ENCODE data around the gene ATP1B3.
A peak's percentile ranks its signal among the peaks of the same experiment; 100 is the strongest.
"Not testable (repeated sequence)": the region's sequence is repeated elsewhere in the genome, so short reads cannot be mapped to it uniquely, and the experiment has no call there.

ATP1B3 gene

GRCh38 chr3:141905129-141905528 is 28.7 kb downstream of the ATP1B3 start:
- no peak for DNase-seq (ENCODE audit: low read depth in 3 of 3)

DNA sequence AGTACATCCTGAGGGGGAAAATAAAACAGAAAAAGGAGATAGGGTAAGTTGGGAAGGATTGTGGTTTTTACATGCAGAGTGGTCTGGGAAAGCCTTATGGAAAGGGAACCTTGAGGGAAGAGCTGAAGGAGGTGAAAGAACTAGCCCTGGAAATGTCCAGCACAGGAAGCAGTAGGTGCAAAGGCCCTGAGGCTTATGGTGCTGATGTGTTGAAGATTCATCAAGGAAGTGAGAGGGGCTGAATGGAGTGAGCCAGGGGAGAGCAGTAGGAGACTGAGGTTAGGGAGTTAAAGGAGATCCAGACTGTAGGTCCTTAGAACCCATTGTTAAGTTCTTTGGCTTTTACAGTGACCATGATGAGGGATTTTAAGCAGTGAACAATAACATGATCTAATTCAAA is 33.0 kb downstream of the ATP1B3 start:
- DNase-seq (ENCODE audit: low read depth in 3 of 3), result no peak

DNA sequence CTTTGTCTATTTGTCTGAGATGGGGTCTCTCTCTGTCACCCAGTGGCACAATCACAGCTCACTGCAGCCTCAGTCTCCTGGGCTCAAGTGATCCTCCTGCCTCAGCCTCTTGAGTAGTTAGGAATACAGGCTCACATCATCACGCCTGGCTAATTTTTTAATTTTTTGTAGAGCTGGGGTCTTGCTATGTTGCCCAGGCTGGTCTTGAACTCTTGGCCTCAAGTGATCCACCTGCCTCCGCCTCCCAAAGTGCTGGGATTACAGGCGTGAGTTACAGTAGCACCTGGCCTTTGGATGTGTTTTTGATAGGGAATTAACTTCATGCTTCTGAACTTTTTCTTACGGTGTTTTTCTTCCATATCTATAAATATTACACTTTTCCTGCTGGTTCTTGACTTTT is 33.5 kb downstream of the ATP1B3 start:
- not testable (repeated sequence) for DNase-seq (ENCODE audit: low read depth in 3 of 3)

GRCh38 chr3:141913150-141913811 is 36.8 kb downstream of the ATP1B3 start:
- DNase-seq (ENCODE audit: low read depth in 3 of 3), result peak in 1 of 3 experiments; percentile 29

DNA sequence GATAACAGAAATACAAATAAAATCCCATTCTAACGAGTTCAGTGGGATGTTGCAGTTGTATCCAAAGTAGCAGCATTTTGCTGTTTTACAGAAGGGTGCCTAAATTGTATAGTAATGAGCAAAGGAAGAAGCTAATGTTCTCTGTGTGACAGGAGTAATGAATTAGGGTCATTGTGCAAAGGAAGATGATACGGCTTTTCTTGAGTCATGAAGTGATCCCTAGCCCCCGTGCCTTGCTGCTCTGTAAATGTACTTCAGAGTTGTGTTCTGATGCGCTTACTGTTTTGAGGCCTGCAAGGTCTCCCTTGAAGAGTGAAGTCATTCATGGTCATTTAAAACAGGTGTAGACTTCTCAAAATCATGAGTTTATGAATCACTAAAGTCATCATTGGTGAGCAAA is 37.9 kb downstream of the ATP1B3 start:
- DNase-seq (ENCODE audit: low read depth in 3 of 3), result no peak

- no peak for DNase-seq (ENCODE audit: low read depth in 3 of 3)
These were observed 38.6 kb downstream of the ATP1B3 start for GRCh38 chr3:141915016-141915415.

- DNase-seq (ENCODE audit: low read depth in 3 of 3), result no peak
These were observed 39.3 kb downstream of the ATP1B3 start for GRCh38 chr3:141915766-141916165.

DNA sequence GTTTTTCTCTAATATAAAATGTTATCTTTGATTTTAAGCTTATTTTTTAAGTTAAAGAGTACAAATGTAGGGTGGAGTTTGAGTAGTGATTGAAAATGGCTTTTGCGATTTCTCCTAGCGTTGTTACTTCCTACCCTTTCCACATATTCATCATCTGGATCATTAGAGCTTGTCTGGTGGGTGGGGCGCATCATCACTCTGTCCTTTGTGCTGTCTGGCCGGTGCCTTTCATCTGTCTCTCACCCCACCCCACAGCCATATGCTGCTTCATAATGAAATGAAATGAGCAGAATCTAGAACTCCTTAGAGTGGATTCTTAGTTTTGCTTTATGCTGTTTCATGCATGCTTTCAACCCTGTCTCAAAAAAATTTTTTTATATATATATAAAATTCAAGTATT is 44.3 kb downstream of the ATP1B3 start:
- no peak for DNase-seq (ENCODE audit: low read depth in 3 of 3)

DNA sequence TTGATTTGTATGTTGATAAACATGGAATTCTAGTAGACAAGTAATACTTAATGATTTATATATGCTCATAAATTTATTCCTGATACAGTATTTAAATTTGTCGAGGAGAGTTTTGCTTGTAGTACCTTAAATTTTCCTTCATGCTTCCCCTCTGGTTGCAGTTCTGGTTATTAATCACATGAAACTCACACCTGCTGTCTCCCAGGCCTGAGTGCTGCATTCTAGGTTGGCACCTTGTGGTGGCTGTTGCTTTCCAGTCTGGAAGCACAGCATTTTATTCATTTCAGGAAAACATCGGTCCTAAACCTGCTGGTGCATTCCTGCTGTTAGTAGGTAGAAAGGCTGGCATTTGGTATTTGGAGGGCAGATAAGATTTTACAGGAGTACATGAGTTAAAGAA is 44.9 kb downstream of the ATP1B3 start:
- no peak for DNase-seq (ENCODE audit: low read depth in 3 of 3)

DNA sequence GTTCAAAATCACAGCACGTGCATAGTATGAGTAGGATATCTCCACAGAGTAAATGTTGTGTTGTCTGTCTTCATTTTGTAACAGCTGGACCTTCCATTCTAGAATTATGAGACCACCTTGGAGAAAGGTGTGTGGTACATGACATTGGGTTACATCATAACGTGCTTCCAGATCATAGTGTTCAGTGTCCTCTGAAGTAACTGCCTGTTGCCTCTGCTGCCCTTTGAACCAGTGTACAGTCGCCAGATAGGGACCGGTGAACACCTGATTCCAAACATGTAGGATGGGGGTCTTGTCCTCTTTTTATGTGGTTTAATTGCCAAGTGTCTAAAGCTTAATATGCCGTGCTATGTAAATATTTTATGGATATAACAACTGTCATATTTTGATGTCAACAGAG is 49.2 kb downstream of the ATP1B3 start:
- not testable (repeated sequence) for DNase-seq (ENCODE audit: low read depth in 3 of 3)

- no peak for DNase-seq (ENCODE audit: low read depth in 3 of 3)
These were observed 50.5 kb downstream of the ATP1B3 start for GRCh38 chr3:141926929-141927328.

GRCh38 chr3:141928631-141929270 is 52.3 kb downstream of the ATP1B3 start:
- no peak for DNase-seq (ENCODE audit: low read depth in 3 of 3)

DNA sequence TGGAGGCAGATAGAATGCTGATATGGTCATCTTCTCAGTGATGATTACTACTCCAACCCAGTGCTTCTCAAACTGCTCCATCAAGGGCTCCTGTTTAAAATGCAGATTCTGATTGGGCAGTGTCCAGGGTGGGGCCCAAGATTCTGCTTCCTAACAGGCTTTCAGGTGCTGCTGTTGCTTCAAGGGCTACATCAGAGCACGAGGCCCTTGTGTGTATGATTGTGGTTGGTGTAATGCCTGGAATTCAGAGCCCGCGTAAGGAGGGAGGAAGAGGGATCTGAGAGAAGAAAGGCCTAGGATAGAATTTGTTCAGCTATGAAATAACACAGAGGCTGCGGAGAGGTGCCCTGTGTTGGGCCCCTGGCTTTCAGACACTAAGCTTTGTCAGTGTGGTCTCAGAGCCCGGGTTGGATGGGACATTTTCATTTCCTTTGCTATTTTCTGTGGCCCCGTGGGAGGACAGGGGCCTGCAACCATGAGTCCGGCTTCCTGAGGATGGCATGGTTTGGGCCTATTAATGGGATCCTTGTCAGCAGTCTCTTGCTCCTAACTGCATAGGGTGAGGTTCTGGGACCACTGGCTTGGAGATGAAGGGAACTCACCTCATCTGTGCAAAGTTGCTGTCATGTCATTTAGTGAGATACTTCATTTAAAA is 53.0 kb downstream of the ATP1B3 start:
- DNase-seq (ENCODE audit: low read depth in 3 of 3), result no peak

DNA sequence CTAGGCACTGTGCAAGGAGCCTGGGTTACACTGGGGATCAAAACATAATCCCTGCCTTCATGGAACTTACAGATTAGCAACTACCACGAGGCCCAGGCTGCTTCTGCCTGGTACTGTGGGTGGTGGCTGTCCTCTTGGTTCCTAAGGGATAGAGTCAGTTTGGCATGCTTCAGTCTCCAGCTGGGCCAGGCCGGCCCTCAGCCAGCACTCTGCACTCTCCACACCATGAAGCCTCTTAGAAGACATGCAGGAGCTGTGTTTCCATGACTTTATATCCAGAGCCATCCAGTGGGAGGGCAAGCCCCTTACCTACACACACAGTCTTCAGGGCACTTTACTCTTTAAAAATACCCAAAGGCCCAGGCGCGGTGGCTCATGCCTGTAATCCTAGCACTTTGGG is 54.4 kb downstream of the ATP1B3 start:
- DNase-seq (ENCODE audit: low read depth in 3 of 3), result no peak

DNA sequence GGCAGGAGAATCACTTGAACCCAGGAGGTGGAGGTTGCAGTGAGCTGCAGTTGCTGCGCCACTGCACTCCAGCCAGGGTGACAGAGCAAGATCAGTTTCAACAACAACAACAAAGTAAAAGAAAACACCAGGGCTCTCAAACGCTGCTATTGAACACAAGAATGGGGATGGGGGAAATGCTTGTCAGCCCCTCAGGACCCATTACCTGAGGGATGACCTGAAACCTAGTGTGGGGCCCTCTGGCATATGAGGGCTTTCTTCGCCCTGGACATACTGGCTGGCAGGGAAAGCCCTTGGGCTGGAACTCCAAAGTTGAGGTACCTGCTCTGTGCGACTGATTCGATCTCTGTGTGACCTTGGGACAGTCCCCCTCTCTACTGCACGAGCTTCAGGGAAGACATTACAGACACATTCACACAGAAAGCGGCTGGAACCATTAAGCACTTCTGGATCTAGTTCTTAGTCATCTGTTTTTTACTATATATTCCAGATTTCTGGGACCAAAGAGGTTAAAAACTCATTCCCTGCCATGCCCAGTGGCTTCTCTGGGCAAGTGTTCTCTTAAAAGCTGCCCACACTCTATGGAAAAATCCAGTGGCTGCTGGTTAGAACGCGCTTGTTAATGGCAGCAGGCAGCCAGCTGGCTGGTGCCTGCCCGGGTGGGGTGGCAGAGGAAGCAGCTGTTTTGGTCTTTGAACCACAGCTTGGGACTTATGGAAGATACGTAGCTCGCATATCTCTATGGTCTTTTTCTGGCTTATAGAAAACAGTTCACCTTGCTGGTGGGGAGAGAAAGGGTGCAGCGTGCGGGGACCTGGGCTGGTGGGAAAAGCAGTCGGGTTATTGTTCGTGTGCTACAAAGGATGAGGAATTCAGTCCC is 57.2 kb downstream of the ATP1B3 start:
- no peak for DNase-seq (ENCODE audit: low read depth in 3 of 3)

- no peak for DNase-seq (ENCODE audit: low read depth in 3 of 3)
These were observed 57.9 kb downstream of the ATP1B3 start for GRCh38 chr3:141934354-141934753.

- DNase-seq (ENCODE audit: low read depth in 3 of 3), result no peak
These were observed 61.6 kb downstream of the ATP1B3 start for GRCh38 chr3:141938011-141938500.

GRCh38 chr3:141939759-141940158 is 63.3 kb downstream of the ATP1B3 start:
- no peak for DNase-seq (ENCODE audit: low read depth in 3 of 3)

GRCh38 chr3:141940194-141940776 is 63.8 kb downstream of the ATP1B3 start:
- DNase-seq (ENCODE audit: low read depth in 3 of 3), result no peak

- no peak for DNase-seq (ENCODE audit: low read depth in 3 of 3)
These were observed 64.7 kb downstream of the ATP1B3 start for GRCh38 chr3:141941093-141941492.

- DNase-seq (ENCODE audit: low read depth in 3 of 3), result no peak
These were observed 65.6 kb downstream of the ATP1B3 start for GRCh38 chr3:141942006-141942405.
